GM23338 (cell line): ENCODE data around the gene HPDL. TPM values are rescaled to one million over a fixed set of nuclear protein-coding genes. Genes with fewer than 3 reads are reported as not detected.

Source experiments
- ATAC-seq: fragments of 200-7000 bp; cut with Tn5 transposase; 3 replicates; pipeline ENCODE4 v1.9.1; 2020
- DNase-seq: peaks from one replicate; pipeline ENCODE4 v3.0.0-alpha.2; 2015; ENCODE audit warnings: low spot score
- H2AFZ ChIP-seq: fragments of 200-600 bp; sonication (generic); 2 replicates; pipeline ENCODE4 v1.8.0; 2016; ENCODE audit warnings: antibody characterized with exemption, mild to moderate bottlenecking, moderate library complexity
- H3F3A ChIP-seq: fragments of 200-600 bp; sonication (generic); replicated peaks from 2 replicates; pipeline ENCODE4 v1.8.0; 2017; ENCODE audit warnings: antibody characterized with exemption, mixed run types, low read depth
- H3K27ac ChIP-seq: fragments of 200-600 bp; sonication (generic); 2 replicates; pipeline ENCODE4 v1.6.1; 2016; ENCODE audit warnings: low read depth
- H3K27me3 ChIP-seq: fragments of 200-600 bp; sonication (generic); 2 replicates; pipeline ENCODE4 v1.8.0; 2016; ENCODE audit warnings: mild to moderate bottlenecking, mixed run types, moderate library complexity; ENCODE audit not compliant: insufficient read depth
- H3K36me3 ChIP-seq: fragments of 200-600 bp; sonication (generic); 2 replicates; pipeline ENCODE4 v1.8.0; 2016; ENCODE audit warnings: mild to moderate bottlenecking; ENCODE audit not compliant: insufficient read depth
- H3K4me1 ChIP-seq: fragments of 200-600 bp; sonication (generic); 2 replicates; pipeline ENCODE4 v1.8.0; 2016; ENCODE audit warnings: mild to moderate bottlenecking, moderate library complexity; ENCODE audit not compliant: insufficient read depth
- H3K4me2 ChIP-seq: fragments of 200-600 bp; sonication (generic); 2 replicates; pipeline ENCODE4 v1.7.1; 2017; ENCODE audit warnings: mixed run types
- H3K4me3 ChIP-seq: fragments of 200-600 bp; sonication (generic); 2 replicates; pipeline ENCODE4 v1.6.1; 2016; ENCODE audit warnings: mixed run types
- H3K79me2 ChIP-seq: fragments of 200-600 bp; sonication (generic); replicated peaks from 2 replicates; pipeline ENCODE4 v1.8.0; 2017; ENCODE audit warnings: mild to moderate bottlenecking; ENCODE audit not compliant: insufficient read depth
- H3K9me2 ChIP-seq: fragments of 200-600 bp; sonication (generic); 2 replicates; pipeline ENCODE4 v1.8.0; 2017; ENCODE audit not compliant: insufficient read depth
- H4K20me1 ChIP-seq: fragments of 200-600 bp; sonication (generic); replicated peaks from 2 replicates; pipeline ENCODE4 v1.8.0; 2017; ENCODE audit warnings: mild to moderate bottlenecking; ENCODE audit not compliant: insufficient read depth
- H3K27ac Mint-ChIP-seq: 2 replicates; pipeline ENCODE4 v1.8.0; 2020; ENCODE audit warnings: inconsistent platforms, mild to moderate bottlenecking, moderate library complexity, mixed read lengths
- H3K27me3 Mint-ChIP-seq: 3 replicates; pipeline ENCODE4 v1.8.0; 2022; ENCODE audit warnings: low read depth, mild to moderate bottlenecking, moderate library complexity, mixed read lengths, inconsistent platforms; ENCODE audit not compliant: insufficient read depth, poor library complexity
- H3K36me3 Mint-ChIP-seq: 3 replicates; pipeline ENCODE4 v1.8.0; 2021; ENCODE audit warnings: low read depth, mild to moderate bottlenecking, inconsistent platforms, moderate library complexity, mixed read lengths
- H3K4me1 Mint-ChIP-seq: 3 replicates; pipeline ENCODE4 v1.8.0; 2020; ENCODE audit warnings: mild to moderate bottlenecking, inconsistent platforms, mixed read lengths
- H3K4me3 Mint-ChIP-seq: 3 replicates; pipeline ENCODE4 v1.8.0; 2021; ENCODE audit warnings: moderate library complexity, mild to moderate bottlenecking, inconsistent platforms, mixed read lengths
- H3K9me3 Mint-ChIP-seq: 3 replicates; pipeline ENCODE4 v1.8.0; 2020; ENCODE audit warnings: moderate library complexity, mild to moderate bottlenecking, inconsistent platforms, mixed read lengths
- CREB1 ChIP-seq: fragments of 250-450 bp; sonication (Bioruptor Pico); IDR thresholded peaks from 2 replicates; pipeline ENCODE4 v1.5.0; 2020; ENCODE audit warnings: low read depth, mild to moderate bottlenecking, moderate library complexity
- CTCF ChIP-seq, 2 experiments: fragments of 200-600 bp in 1 of 2; sonication (generic) in 1 of 2; conservative IDR thresholded peaks; 2 replicates each; pipeline versions ENCODE4 v1.5.1 to v1.6.1; 2016 to 2017; ENCODE audit warnings: antibody characterized with exemption in 2 of 2, low read depth in 2 of 2, mild to moderate bottlenecking in 2 of 2, moderate library complexity in 1 of 2
- ETS1 ChIP-seq: IDR thresholded peaks from 2 replicates; pipeline ENCODE4 v1.6.1; 2016; ENCODE audit warnings: antibody characterized with exemption
- EZH2 ChIP-seq: fragments of 200-600 bp; sonication (generic); IDR thresholded peaks from one replicate; pipeline ENCODE4 v1.8.0; 2017; ENCODE audit warnings: antibody characterized with exemption, mild to moderate bottlenecking, low read depth; ENCODE audit not compliant: unreplicated experiment
- EZH2phosphoT487 ChIP-seq: fragments of 200-600 bp; sonication (generic); IDR thresholded peaks from one replicate; pipeline ENCODE4 v1.8.1; 2018; ENCODE audit warnings: antibody characterized with exemption; ENCODE audit not compliant: unreplicated experiment
- JUNB ChIP-seq: IDR thresholded peaks from one replicate; pipeline ENCODE4 v1.6.1; 2016; ENCODE audit warnings: antibody characterized with exemption; ENCODE audit not compliant: unreplicated experiment
- NANOG ChIP-seq: IDR thresholded peaks from 2 replicates; pipeline ENCODE4 v1.6.1; 2016; ENCODE audit warnings: antibody characterized with exemption, borderline replicate concordance
- POLR2AphosphoS5 ChIP-seq: IDR thresholded peaks from 2 replicates; pipeline ENCODE4 v1.6.1; 2016; ENCODE audit warnings: antibody characterized with exemption, low read depth
- REST ChIP-seq: IDR thresholded peaks from one replicate; pipeline ENCODE4 v1.6.1; 2018; ENCODE audit warnings: antibody characterized with exemption; ENCODE audit not compliant: unreplicated experiment
- STAT1 ChIP-seq: IDR thresholded peaks from one replicate; pipeline ENCODE4 v1.6.1; 2016; ENCODE audit warnings: antibody characterized with exemption; ENCODE audit not compliant: unreplicated experiment
- ZNF114 ChIP-seq: fragments of 250-450 bp; sonication (Bioruptor Pico); IDR thresholded peaks from 2 replicates; pipeline ENCODE4 v1.5.0; 2020; ENCODE audit warnings: mild to moderate bottlenecking, moderate library complexity
- ZNF331 ChIP-seq: fragments of 250-450 bp; sonication (Bioruptor Pico); IDR thresholded peaks from 2 replicates; pipeline ENCODE4 v1.5.0; 2020; ENCODE audit warnings: low read depth, mild to moderate bottlenecking, moderate library complexity
- polyA plus RNA-seq: library from polyadenylated mRNA; unstranded; fragments of >200 nt; fragmentation: Nextera tagmentation; extraction: Ambion mirVana; gene quantifications from 2 replicates; pipeline ENCODE4 v1.2.1, GENCODE V29; 2016
- total RNA-seq: library from RNA; depleted of rRNA; stranded (reverse); fragments of >200 nt; shearing (Covaris generic); gene quantifications from 2 replicates; pipeline ENCODE4 v1.2.3, GENCODE V29; 2014

The HPDL gene
- total and polyA plus RNA-seq, 2 experiments from 2014 or later: 36.5 to 82.1 TPM

GRCh38 chr1:45335855-45336324, 9.2 kb downstream of the HPDL start (continued):
- TF ChIP-seq CTCF (conservative IDR thresholded peaks at IDR 0.05; ENCODE audit: low read depth in 2 of 2) (no peak), ETS1 (no peak), REST (no peak), NANOG (no peak), JUNB (no peak), ZNF114 (no peak), ZNF331 (no peak), EZH2 (no peak), CREB1 (CRISPR knock-in tag) (no peak), POLR2AphosphoS5 (no peak), STAT1 (no peak)

GRCh38 chr1:45337630-45338325, 11.1 kb downstream of the HPDL start:
- no peak overlapping the region for H3K4me2 ChIP-seq
- peaks cover 2% of the 10 kb centered on the region for H3K27me3 Mint-ChIP-seq

More at GRCh38 chr1:45337630-45338325, 11.1 kb downstream of the HPDL start:
- TF ChIP-seq CREB1 (CRISPR knock-in tag) (no peak), CTCF (conservative IDR thresholded peaks at IDR 0.05; ENCODE audit: low read depth in 2 of 2) (no peak), POLR2AphosphoS5 (no peak), ZNF114 (no peak), REST (no peak), EZH2phosphoT487 (no peak), EZH2 (no peak), NANOG (no peak), ETS1 (no peak), STAT1 (no peak)
- peaks cover 43% of the 10 kb centered on the region for H3K79me2 ChIP-seq
- no peak overlapping the region for H2AFZ ChIP-seq
- Mint-ChIP-seq H3K4me1 (peaks cover 36% of the 10 kb centered on the region), H3K36me3 (peaks cover 53% of the 10 kb centered on the region), H3K4me3 (peak overlapping the region; percentile 99), H3K27ac (no peak overlapping the region; the same call in 1 of the 2 replicates), H3K9me3 (no peaks in the 10 kb centered on the region)
- H3K4me3 ChIP-seq: no peak overlapping the region
- H4K20me1 ChIP-seq: 0 out of 2 replicates have a peak, but pooled peaks cover 9% of the 10 kb centered on the region
- no peaks in the 10 kb centered on the region for H3K27me3 ChIP-seq
- 0 out of 2 replicates have a peak, but pooled peaks cover 11% of the 10 kb centered on the region for H3F3A ChIP-seq
- 0 out of 2 replicates have a peak overlapping the region, but pooled peaks have one; percentile 66 for H3K27ac ChIP-seq
- no peaks in the 10 kb centered on the region for H3K9me2 ChIP-seq
- peaks cover 21% of the 10 kb centered on the region for H3K4me1 ChIP-seq
- no peaks in the 10 kb centered on the region; the same call in none of the 2 replicates for H3K36me3 ChIP-seq
- no peak for ATAC-seq
- DNase-seq: no peak
